Hematopoietic multipotent progenitor cell treated with erythropoietin and hydrocortisone succinate and interleukin-3 and kit ligand, for 17 days (in vitro differentiated cells): ENCODE results near the gene DALRD3.

Source experiments
- DNase-seq: peaks from one replicate; pipeline ENCODE4 v3.0.0-alpha.2; 2015; ENCODE audit warnings: low spot score

DALRD3 gene

GRCh38 chr3:48980295-48980694 is 38.1 kb downstream of the DALRD3 start:
- no peak for DNase-seq

- no peak for DNase-seq
Measured at GRCh38 chr3:48979451-48979850, 38.9 kb downstream of the DALRD3 start.

GRCh38 chr3:48974076-48974864 is 44.1 kb downstream of the DALRD3 start:
- DNase-seq = no peak

- no peak for DNase-seq
Measured at GRCh38 chr3:48970586-48970985, 47.8 kb downstream of the DALRD3 start.

GRCh38 chr3:48966876-48967361 is 51.5 kb downstream of the DALRD3 start:
- no peak for DNase-seq

GRCh38 chr3:48966367-48966766 is 52.0 kb downstream of the DALRD3 start:
- no peak for DNase-seq
